Ishikawa (cell line): ENCODE results near the gene NFILZ.

ENCODE experiments used
- CEBPB ChIP-seq: IDR thresholded peaks from 2 replicates; pipeline ENCODE4 v1.6.1; 2012
- CREB1 ChIP-seq: IDR thresholded peaks from 2 replicates; pipeline ENCODE4 v1.6.1; 2012; ENCODE audit warnings: low read depth
- EGR1 ChIP-seq: IDR thresholded peaks from 2 replicates; pipeline ENCODE4 v1.6.1; 2012
- EP300 ChIP-seq: IDR thresholded peaks from 2 replicates; pipeline ENCODE4 v1.6.1; 2012; ENCODE audit warnings: borderline replicate concordance
- MAX ChIP-seq: IDR thresholded peaks from 2 replicates; pipeline ENCODE4 v1.6.1; 2012
- NFIC ChIP-seq: IDR thresholded peaks from 2 replicates; pipeline ENCODE4 v1.6.1; 2012
- RAD21 ChIP-seq: IDR thresholded peaks from 2 replicates; pipeline ENCODE4 v1.6.1; 2012; ENCODE audit warnings: low read depth
- TAF1 ChIP-seq: IDR thresholded peaks from 2 replicates; pipeline ENCODE4 v1.6.1; 2012; ENCODE audit warnings: low read depth, mild to moderate bottlenecking
- TCF12 ChIP-seq: IDR thresholded peaks from 2 replicates; pipeline ENCODE4 v1.6.1; 2012; ENCODE audit warnings: low read depth
- TEAD4 ChIP-seq: IDR thresholded peaks from 2 replicates; pipeline ENCODE4 v1.6.1; 2012
- USF1 ChIP-seq: IDR thresholded peaks from 2 replicates; pipeline ENCODE4 v1.6.1; 2012
- YY1 ChIP-seq: IDR thresholded peaks from 2 replicates; pipeline ENCODE4 v1.6.1; 2012; ENCODE audit warnings: low read depth
- TF ChIP-seq, protein P1 (sequence below): IDR thresholded peaks from 2 replicates; pipeline ENCODE4 v1.6.1; 2012; ENCODE audit warnings: low read depth, mild to moderate bottlenecking

DNA sequence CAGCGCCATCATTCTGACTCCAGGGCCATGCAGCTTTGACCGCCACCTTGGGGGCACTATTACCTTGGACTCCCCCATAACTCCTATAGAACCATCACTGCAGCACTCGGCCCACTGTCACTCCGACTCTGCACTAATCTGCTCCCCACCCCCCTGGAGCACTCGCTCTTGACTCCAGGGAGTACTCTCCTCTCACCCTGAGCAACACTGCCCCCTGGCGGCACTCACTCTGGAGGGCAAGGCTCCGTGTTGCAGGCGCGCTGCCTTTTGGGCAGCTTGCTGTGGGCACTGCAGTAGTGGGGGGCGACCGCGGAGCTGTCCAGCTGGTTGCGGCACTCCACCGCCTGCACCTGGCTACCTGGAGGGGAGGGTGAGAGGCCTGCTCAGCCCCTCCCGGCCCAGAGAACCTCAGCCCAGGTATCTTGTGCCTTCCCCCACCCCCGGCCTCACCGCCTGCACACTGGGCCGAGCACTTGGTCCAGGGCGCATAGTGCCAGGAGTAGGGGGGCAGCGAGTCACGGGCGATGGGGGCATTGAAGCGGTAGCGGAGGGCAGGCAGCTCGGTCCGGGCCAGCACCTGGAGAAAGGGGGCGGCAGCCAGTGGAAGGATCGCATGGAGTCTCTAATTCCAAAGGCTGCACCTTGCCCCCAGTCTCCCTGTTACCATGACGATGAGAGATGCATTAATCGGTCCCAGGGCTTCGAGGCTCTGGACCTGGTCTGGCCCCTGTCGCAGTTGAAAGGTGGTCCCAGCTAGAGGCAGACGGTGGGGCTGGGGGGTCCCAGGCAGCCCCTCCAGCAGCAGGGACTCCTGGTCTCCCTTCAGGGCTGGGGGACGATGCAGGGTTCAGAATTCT lies 44.3 kb upstream of the NFILZ start:
- TF ChIP-seq CREB1 (no peak), RAD21 (peak; percentile 66), YY1 (no peak), USF1 (no peak), EP300 (no peak), TCF12 (no peak), CEBPB (no peak), NFIC (no peak), EGR1 (no peak), TEAD4 (no peak), MAX (no peak), TAF1 (no peak)
- TF ChIP-seq, protein P1, sequence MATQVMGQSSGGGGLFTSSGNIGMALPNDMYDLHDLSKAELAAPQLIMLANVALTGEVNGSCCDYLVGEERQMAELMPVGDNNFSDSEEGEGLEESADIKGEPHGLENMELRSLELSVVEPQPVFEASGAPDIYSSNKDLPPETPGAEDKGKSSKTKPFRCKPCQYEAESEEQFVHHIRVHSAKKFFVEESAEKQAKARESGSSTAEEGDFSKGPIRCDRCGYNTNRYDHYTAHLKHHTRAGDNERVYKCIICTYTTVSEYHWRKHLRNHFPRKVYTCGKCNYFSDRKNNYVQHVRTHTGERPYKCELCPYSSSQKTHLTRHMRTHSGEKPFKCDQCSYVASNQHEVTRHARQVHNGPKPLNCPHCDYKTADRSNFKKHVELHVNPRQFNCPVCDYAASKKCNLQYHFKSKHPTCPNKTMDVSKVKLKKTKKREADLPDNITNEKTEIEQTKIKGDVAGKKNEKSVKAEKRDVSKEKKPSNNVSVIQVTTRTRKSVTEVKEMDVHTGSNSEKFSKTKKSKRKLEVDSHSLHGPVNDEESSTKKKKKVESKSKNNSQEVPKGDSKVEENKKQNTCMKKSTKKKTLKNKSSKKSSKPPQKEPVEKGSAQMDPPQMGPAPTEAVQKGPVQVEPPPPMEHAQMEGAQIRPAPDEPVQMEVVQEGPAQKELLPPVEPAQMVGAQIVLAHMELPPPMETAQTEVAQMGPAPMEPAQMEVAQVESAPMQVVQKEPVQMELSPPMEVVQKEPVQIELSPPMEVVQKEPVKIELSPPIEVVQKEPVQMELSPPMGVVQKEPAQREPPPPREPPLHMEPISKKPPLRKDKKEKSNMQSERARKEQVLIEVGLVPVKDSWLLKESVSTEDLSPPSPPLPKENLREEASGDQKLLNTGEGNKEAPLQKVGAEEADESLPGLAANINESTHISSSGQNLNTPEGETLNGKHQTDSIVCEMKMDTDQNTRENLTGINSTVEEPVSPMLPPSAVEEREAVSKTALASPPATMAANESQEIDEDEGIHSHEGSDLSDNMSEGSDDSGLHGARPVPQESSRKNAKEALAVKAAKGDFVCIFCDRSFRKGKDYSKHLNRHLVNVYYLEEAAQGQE = no peak; the same call in 1 of the 2 replicates
